ENCODE data around the gene A3GALT2.
A peak's percentile ranks its signal among the peaks of the same experiment; 100 is the strongest.

A3GALT2 gene

GRCh38 chr1:33349778-33350610, 29.1 kb upstream of the A3GALT2 start:
- peak; percentile 66 to 84 (median 74) for DNase-seq

DNA sequence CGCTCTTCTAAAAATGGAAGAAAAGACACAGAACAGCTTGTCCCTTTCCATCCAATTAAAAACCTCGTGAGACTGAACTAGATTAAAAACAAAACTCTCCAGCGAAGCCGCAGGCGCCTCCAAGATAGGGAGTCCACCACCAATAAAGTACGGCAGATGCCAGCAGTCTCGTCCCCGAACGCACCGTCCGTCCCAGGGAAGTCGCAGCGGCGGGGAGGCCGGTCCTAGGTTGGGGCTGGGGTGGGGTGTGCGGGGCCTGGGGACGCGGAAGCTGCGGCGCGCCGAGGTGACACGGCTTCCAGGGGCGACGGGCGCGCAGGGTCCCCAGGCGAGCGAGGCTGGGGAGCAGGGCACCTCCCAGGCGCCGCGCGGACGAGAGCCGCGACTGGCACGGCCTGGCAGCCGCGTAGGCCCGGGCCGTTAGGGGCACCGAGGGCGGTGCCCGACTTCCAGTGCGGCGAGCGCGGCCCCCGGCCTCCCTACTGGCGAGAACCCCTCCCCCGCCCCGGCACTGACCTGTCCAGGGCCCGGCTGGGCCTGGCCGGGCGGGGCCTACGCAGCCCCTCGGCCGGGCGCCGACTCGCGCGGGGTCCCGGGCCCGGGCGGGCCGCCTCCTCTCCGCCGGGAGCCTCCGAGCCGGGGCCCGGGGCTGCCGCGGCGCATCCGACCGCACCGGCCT, 28.3 kb upstream of the A3GALT2 start:
- DNase-seq = peak; percentile 14 to 54 (median 39)

DNA sequence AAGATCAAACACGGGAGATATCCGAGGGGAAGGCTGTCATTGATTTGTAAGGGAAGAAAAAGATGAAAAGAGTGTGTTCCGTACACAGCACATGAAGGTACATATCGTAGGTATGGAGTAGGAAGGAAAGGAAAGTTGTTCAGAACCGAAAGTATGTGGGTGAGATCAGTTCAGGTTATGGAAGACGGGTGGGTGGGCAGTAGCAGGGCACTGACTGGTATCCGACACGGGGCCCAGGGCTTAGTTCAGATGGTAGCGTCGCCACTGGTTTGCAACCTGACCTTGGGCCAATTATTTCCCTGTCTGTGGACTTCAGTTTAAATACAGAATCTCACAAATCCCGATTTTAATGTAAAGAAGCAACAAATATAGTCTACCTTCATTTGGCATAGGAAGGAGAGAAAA, 27.8 kb upstream of the A3GALT2 start:
- peak in 2 of 5 donors; percentile 8 to 20 for DNase-seq

GRCh38 chr1:33348194-33348593, 27.3 kb upstream of the A3GALT2 start:
- no peak for DNase-seq

- DNase-seq = no peak
Observed at GRCh38 chr1:33347650-33347992, 26.7 kb upstream of the A3GALT2 start.

GRCh38 chr1:33346927-33347649, 26.2 kb upstream of the A3GALT2 start:
- peak in 1 of 5 donors; percentile 13 for DNase-seq

DNA sequence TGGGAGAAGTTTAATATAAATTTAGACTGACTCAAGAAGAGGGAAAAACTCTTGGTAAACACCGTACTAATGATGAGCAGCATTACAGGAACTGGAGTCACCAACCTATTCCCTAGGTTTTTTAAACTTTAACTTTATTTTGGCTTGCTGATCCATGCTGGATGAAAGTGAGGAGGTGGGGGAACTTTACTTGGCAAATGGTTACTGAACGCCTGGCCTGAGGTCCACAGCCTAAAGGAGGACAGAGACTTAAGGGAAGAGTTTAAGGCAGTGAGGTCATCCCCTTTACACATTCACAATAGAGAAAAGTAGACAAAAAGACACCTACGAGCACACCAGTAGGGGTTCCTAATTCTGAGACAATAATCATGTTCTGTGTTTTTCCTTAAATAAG, 25.6 kb upstream of the A3GALT2 start:
- no peak for DNase-seq

DNA sequence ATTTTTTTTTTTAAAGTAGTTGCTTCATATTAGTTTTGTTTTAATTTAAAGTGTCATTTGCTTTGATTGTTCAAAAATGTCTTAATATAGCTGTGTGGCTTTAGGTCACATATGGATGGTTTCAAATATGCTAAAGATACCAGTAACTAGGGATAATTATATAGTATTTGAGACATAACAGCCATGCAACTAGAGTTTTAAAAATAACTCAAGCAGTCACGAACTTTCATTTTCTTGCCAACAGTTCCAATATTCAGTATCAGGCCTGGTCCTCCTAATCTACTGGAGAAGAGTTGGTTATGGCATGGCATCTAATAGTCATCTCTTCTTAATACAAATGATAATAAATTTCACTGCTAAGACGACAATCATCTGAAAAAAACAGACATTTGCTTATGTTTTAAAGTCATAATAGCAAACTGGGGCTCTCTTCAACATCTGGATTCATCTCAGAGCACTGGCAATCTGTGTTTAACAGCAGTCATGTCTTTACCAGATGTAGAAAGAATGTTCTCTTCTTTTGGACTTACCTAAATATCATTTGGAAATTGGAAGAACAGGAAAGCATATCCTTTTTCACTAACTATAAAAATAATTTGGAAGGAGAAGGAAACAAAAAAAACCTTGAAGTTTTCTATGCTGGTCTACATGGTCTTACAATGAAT, 24.1 kb upstream of the A3GALT2 start:
- no peak for DNase-seq

GRCh38 chr1:33343539-33343938, 22.6 kb upstream of the A3GALT2 start:
- DNase-seq = no peak

- DNase-seq = no peak
Observed at GRCh38 chr1:33342041-33342723, 21.3 kb upstream of the A3GALT2 start.

DNA sequence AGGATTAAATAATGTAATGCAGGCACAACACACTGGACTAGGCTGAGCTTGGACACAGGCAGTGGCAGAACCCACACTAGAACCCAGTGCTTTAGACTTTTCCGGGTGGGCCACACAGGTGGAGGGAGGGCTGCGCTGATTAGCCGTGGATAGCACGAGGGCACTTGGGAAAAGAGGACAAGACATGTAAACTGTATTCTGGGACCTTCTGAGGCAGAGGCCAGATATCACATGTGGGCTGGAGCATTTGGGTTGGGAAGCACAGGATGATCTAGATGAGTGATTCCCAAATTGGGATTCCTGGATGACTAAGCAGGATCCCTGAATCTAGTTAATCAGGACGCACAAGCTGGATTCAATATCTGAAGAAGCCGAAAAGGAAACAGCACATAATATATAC, 20.3 kb upstream of the A3GALT2 start:
- no peak for DNase-seq

- DNase-seq = no peak
Observed at GRCh38 chr1:33339413-33339812, 18.5 kb upstream of the A3GALT2 start.

GRCh38 chr1:33338440-33339211, 17.7 kb upstream of the A3GALT2 start:
- DNase-seq = no peak

GRCh38 chr1:33338048-33338439, 17.1 kb upstream of the A3GALT2 start:
- no peak for DNase-seq

GRCh38 chr1:33337441-33337840, 16.5 kb upstream of the A3GALT2 start:
- DNase-seq = no peak

DNA sequence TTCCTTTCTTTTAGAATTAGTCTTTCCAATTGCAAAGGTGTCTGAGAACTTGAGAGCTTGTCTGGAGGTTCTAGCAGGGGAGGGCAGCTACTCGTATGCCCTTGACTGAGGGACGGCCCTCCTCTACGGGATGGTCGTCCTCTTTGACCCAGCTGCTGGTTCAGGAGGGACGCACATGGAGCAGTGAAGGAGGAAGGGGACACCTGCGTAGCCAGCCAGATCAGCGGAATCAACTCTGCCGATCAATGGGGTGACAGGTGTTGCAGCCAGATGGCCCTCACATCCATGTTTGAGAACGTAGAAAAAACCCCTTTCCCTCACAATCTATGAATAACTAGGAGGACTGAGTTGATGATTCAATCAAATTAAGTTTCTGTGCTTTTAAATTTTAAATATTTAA, 15.7 kb upstream of the A3GALT2 start:
- no peak for DNase-seq

DNA sequence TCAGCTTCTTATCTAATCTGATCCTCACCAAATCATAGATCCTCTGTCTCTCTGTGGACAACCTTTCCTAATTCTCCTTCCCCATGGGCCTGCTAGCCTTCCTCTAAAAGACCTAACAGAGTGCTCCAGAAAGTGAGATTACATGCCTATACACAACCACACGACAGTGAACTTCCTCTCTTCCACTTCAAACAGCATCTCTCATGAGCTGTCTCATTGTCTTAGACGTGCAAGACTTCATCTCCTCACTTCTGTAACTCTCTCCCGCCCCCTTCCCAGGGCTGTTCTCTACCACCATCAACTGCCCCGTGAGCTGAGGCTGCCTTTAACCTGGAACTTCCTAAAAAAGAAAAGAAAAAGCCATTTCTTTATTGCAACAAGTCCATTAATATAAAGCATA, 14.1 kb upstream of the A3GALT2 start:
- DNase-seq = no peak

DNA sequence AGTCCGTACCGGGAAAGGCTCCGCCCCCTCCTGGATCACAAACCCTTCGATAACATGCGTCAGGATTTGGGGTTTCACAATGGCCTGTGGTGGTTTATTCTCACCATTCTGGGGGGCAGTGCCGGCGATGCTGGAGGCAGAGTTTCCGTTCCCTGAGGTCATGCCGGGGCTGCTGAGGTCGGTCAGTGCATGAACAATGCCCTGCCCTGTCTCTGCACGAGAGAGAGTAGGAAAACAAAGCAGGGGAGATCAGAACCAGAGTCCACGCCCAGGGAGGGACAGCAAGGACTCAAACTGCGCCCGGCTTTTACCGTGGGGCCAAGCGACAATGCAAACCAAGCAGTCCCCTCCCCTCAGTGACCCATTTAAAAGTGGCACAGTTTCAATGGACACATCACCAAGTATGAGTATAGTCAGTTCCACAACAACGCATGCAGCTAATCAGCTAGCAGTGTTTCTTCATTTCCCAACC, 13.2 kb upstream of the A3GALT2 start:
- no peak for DNase-seq

DNA sequence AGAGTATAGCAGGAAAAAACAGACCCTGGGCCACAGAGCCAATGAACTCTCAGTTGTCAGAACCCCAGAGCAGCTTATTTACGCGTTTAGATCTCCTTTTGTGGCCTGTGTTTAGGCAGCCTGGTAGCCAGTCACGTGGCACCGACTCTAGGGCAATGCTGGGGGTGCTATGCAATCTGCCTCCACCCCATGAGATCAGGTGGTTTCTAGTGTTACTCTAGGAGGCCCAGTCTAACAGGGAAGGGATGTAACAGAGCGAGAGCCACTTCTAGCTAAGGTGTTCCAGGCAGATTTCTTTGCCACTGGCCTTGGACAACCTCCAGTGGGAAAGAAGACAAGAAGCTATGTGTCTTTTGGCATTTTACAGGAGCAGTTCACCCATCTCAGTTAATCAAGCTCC, 12.0 kb upstream of the A3GALT2 start:
- DNase-seq = no peak

GRCh38 chr1:33332357-33332789, 11.5 kb upstream of the A3GALT2 start:
- no peak for DNase-seq
